22Rv1 (cell line): ENCODE results near the gene ONECUT1.
A peak's percentile ranks its signal among the peaks of the same experiment; 100 is the strongest.

ENCODE experiments used
- H3K27ac ChIP-seq: fragments of 450-650 bp; 2 replicates; pipeline ENCODE4 v1.5.1; 2017
- ZFX ChIP-seq: fragments of 450-650 bp; IDR thresholded peaks from 2 replicates; pipeline ENCODE4 v1.6.1; 2017; ENCODE audit warnings: antibody characterized with exemption, borderline replicate concordance
- TF ChIP-seq, protein P1 (sequence below): fragments of 450-650 bp; IDR thresholded peaks from 2 replicates; pipeline ENCODE4 v1.5.1; 2017; ENCODE audit warnings: mild to moderate bottlenecking

Gene ONECUT1

DNA sequence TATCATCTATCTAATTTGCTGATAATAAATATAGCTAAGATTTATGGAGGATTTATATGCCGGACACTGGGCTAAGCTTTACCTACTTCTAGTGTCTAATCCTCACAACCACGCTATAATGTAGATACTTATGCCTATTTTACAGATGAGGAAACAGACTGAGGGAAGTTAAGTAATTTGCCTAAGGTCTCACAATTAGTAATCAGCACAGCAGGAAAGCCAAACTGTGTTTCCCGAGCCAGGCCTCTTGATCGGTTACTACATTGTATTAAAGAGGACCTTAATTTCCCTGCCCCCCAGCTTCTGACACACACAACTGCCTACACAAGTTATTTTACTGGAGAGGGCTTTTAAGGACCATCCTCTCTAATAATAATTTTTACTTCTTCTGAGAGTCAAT lies 40.9 kb downstream of the ONECUT1 start:
- H3K27ac ChIP-seq = no peak overlapping the region
- no peak for TF ChIP-seq ZFX
- TF ChIP-seq, protein P1, sequence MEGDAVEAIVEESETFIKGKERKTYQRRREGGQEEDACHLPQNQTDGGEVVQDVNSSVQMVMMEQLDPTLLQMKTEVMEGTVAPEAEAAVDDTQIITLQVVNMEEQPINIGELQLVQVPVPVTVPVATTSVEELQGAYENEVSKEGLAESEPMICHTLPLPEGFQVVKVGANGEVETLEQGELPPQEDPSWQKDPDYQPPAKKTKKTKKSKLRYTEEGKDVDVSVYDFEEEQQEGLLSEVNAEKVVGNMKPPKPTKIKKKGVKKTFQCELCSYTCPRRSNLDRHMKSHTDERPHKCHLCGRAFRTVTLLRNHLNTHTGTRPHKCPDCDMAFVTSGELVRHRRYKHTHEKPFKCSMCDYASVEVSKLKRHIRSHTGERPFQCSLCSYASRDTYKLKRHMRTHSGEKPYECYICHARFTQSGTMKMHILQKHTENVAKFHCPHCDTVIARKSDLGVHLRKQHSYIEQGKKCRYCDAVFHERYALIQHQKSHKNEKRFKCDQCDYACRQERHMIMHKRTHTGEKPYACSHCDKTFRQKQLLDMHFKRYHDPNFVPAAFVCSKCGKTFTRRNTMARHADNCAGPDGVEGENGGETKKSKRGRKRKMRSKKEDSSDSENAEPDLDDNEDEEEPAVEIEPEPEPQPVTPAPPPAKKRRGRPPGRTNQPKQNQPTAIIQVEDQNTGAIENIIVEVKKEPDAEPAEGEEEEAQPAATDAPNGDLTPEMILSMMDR = no peak

DNA sequence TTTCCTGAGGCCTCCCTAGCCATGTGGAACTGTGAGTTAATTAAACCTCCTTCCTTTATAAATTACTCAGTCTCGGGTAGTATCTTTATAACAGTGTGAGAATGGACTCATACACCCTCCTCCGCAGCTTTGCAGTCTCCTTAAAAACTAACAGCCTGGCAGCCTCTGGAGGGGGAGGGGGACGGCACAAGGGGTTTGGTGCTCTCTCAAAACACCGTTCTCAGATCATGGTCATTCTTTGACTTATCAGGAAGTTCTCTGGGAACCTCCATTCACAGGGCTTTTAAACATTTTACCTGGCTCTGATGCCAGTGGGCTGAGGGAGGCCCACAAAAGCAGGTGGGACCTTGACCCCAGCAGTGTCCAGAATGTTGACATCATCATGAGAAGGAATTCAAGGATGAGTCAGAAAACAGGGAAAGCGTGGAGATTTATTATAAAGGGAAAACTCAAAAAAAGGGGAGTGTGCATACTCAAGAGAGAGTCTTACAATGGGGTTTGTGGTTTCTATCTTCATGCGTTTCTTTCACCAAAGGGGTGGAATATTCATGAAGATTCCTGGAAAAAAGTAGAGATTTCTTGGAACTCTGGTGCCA lies 43.9 kb downstream of the ONECUT1 start:
- no peak overlapping the region for H3K27ac ChIP-seq
- no peak for TF ChIP-seq ZFX
- TF ChIP-seq, protein P1 = no peak

DNA sequence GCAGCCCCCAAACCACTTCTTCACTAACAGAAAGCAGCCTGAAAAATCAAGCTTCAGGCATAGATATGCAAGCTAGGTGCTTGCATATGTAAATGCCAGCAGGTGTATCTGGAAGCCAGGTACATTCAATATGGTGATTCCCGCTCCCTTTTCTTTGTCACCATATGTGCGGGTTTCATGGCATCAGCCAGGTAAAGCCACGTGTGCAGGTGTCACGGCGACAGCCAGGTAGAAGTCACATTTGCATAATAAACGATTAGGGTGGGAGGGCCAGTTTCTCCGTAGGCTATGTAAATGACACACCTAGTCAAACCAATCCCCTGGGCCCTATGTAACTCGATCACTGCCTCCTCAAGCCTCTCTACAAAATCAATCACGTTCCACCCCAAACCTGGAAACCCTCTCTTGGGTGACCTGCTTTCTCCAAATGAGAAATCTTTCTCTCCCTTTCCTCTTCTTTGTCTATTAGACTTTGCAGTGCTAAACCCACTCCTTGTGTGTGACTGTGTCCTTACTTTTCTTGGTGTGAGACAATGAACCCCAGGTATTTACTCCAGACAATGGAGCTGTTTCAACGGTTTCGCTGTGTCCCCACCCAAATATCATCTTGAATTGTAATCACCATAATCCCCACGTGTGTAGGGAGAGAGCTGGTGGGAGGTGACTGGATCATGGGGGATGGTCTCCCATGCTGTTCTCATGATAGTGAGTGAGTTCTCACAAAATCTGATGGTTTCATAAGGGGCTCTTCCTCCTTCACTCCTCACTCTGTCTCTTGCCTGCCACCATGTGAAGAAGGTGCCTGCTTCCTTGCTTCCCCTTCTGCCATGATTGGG lies 44.6 kb downstream of the ONECUT1 start:
- no peak overlapping the region for H3K27ac ChIP-seq
- TF ChIP-seq ZFX = no peak
- TF ChIP-seq, protein P1 = no peak

DNA sequence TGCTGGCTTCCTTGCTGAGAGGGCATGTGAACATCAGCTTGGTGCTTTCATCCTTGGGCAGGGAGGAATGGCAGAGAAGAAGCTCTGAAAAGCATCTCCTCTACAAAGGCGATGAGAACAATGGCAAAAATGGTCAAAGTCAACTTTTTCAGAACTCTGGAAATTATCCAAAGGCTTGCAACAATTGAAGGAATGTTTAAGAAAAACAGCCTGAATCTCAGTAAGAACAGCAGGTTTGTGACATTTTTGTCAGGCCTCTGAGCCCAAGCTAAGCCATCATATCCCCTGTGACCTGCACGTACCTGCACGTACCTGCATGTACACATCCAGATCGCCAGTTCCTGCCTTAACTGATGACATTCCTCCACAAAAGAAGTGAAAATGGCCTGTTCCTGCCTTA lies 51.8 kb downstream of the ONECUT1 start:
- TF ChIP-seq ZFX = no peak
- TF ChIP-seq, protein P1 = no peak
- no peak overlapping the region for H3K27ac ChIP-seq

DNA sequence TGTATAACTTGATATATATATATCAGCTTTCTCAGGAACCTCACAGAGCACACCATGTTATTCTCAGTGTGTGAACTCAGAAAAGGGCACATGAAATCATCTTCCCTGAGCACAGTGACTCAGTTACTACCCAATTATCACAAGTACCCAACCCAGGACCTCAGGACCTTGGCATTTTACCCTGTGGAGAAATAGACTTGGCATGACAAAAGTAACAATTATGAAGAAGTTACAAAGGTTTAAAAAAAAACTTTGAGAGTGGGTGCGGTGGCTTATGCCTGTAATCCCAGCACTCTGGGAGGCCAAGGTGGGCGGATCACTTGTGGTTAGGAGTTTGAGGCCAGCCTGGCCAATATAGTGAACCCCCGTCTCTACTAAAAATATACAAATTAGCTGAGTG lies 52.4 kb downstream of the ONECUT1 start:
- H3K27ac ChIP-seq = no peak overlapping the region
- TF ChIP-seq ZFX = no peak
- TF ChIP-seq, protein P1 = no peak

DNA sequence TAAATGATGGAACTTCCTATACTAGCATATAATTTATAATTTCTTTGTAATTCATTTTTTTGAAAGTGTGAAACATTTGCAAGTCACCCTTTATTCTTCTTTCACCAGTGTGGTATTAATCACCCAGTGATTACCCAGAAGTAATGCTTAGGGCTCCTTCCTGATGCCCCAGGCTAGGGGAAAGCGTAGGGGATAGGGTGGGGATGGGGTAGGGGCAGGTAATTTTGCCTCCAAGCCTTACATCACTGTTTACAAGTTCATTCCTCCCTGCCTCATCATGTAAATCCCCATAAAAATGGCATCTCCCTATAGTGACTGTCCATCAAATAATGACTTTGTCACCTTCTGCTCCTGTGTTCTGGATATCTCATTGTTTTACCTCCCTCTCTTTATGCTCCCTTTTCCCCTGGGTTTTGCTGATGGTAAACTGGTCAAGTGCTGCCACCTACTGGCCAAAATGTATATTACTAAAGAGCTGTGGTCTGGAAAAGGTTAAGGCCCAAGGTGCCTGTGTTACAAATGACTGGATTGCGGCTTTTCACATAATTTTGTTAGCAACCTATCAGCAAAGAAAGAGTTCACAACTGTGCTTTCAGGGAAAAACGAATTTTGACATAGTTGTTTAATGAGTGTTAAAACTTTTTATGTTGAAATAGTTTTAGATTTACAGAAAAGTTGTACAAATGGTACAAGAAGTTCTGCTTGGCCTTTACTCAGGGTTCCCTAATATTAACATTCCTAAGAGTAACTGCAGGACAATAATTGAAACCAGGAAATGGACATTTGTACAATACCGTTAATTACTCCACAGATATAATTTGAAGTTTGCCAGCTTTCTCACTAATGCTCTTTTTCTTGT lies 54.7 kb downstream of the ONECUT1 start:
- TF ChIP-seq ZFX = no peak
- TF ChIP-seq, protein P1 = peak; percentile 82
- no peak overlapping the region for H3K27ac ChIP-seq
